HG02678 (cell line): Measurements from ENCODE around the gene CST3.
"Not testable (repeated sequence)": the region's sequence is repeated elsewhere in the genome, so short reads cannot be mapped to it uniquely, and the experiment has no call there.

Experiments used
- ATAC-seq: cut with Tn5 transposase; IDR thresholded peaks from one replicate; pipeline ENCODE4 v1.9.1; 2021; ENCODE audit warnings: mild to moderate bottlenecking, moderate library complexity; ENCODE audit not compliant: unreplicated experiment

The CST3 gene

DNA sequence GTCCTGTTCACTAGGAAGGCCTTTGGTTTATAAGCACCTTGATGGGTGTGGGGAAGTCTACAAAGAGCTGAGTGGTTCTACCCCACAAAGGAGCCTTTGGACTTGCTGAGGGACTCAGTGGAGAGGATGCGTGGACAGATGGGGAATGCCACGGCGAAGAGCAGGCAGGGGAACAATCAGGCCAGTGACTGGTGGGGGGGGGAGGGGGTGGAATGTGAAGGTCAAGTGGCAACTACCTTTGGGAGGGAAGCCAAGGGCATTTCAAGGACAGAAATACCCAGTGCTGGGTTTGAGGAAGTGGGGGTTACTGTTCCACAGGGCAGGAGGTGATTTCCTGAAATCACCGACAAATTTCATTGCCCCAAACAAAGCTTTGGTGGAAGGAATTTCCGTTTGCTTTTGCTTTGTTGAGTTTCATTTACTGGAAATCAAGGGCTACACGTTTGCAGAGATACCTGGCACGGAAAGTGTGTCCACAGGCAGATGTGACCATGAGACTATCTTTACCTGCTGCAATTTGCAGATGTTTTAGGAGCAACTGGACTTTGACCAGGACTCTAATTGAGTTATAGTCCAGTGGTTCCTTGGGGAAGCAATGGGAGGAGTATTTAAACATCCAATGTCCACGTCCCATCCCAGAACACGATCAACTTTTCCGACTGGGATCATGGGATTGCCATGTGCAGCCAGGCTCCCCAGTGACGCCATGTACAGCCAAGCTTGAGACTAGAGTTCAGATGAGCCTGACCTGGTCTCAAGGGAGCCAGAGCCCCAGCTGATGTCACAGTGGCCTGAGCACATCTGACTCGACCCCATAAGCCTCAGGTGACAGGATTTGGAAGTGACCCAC, 8.0 kb downstream of the CST3 start:
- no peak for ATAC-seq

DNA sequence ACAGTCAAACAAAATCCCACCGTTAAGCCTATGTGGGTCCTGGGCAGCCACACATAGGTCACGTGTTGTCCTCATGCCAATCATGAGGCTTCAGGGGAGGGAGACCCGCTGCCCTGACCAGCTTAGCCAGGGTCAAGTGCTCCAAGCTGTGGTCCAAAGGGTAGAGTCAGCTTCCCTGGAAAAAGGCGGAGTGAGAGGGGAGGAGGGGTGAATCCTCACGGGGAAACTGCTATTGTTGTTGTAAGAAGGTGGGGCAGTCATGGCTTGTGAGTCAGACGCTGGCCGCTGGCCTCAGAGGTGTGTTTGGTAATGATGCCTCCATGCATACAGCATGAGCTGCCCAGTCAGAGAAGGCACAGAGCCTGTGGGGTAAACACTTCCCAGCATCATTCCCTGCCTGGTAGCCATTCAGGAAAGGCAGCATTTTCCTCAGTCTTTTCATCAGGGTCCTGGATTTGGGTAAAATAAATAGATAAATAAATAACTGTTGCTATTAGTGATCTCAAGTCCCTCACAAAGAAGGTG, 8.7 kb downstream of the CST3 start:
- ATAC-seq: no peak

DNA sequence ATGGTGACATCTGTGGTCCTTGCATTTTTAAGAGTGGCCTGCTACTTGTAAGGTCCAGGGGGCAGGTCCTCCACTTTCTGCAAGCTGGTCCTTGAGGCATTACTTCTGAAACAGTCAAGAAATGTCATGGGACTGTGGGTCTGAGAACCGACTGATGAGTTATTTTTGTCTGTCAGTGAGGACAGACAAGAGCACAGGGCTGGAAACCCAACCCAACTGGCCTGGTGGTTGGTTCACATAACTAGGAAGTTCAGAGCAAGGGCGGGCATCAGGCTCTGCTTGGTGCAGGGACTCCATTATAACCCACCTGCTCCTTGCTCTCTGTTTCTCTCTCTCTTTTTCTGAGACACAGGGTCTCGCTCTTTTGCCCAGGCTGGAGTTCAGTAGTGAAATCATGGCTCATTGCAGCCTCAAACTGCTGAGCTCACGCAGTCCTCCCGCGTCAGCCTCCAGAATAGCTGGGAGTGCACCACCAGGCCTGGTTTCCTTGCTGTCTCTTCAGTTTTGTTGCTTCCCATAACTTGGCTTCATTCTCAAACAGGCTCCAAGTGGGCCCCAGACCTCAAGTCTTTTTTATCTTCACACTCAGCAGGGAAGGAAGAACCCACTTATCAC, 9.2 kb downstream of the CST3 start:
- no peak for ATAC-seq

DNA sequence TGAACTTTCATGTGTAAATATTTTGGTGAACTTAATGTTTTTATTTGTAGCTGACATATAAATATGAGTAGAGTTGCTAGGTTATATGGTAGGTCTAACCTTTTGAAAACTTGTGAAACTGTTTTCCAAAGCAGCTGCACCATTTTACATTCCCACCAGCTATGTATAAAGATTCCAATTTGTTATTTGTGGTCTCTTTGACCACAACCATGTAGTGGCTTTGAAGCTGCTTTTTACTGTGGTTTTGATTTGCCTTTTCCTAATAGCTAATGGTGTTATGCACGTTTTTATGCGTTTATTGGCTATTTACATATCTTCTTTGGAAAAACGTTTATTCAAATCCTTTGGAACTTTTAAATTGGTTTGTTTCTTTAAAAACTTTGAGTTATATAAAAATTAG, 10.3 kb downstream of the CST3 start:
- ATAC-seq: no peak

DNA sequence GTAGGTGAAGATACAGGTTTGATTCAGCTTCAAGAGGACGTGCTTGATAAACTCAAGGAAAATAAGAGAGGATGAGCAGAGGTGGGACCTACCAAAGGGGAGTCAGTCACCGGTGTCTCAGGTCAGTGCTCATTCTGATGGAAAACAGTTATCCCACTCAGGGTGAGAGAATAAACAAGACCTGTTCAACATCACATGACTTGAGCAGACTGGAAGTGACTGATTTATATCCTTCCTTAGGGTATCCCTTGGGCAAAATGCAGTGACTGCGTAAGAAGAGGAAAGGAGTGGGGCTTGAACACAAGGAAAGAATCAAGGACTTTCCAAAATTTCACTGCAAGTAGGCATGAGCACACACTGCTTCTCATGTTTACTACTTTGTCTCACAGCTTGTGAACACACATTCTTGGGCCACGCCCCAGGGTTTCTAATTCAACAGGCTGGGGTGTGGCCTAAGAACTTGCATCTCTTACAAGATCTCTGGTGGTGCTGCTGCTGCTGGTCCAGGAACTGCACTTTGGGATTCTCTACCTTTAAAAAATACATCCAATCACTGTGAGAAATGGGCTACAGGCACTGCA, 11.6 kb downstream of the CST3 start:
- ATAC-seq: no peak

- no peak for ATAC-seq
Observed at GRCh38 chr20:23625236-23625964, 12.4 kb downstream of the CST3 start.

GRCh38 chr20:23624324-23624691, 13.4 kb downstream of the CST3 start:
- no peak for ATAC-seq

- ATAC-seq: no peak
Observed at GRCh38 chr20:23623666-23624323, 14.0 kb downstream of the CST3 start.

DNA sequence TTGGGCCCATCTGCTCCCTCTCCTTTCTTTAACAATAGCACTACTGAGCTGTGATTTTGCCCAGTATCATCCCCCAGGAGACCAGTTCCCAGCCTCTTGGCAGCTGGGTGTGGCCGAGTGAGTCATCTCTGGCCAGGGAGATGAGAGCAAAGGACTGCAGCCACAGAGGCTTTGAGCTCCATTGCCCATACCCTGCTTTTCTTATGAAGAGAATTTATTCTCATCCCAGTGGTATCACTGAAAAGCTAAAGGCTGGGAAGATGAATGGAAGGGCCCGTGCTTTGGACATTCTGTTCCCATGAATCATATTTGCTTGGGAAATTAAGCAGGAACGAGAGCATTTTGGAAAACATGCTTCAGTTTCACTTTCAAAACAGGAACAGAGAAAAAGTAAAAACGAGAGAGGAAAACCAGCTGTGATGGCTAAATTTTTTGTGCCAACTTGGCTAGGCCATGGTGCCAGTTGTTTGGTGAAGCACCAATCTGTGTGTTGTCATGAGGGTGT, 14.9 kb downstream of the CST3 start:
- peak; percentile 62 for ATAC-seq

DNA sequence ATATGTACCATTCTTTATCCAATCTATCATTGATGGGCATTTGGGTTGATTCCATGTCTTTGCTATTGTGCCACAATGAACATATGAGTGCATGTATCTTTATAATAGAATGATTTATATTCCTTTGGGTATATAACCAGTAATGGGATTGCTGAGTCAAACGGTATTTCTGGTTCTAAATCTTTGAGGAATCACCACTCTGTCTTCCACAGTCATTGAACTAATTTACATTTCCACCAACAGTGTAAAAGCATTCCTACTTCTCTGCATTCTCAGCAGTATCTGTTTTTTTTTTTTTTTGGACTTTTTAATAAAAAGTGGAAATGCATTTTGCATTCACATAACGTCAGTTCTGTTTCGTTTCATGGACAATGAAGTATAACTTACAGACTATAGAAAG, 15.4 kb downstream of the CST3 start:
- not testable (repeated sequence) for ATAC-seq

DNA sequence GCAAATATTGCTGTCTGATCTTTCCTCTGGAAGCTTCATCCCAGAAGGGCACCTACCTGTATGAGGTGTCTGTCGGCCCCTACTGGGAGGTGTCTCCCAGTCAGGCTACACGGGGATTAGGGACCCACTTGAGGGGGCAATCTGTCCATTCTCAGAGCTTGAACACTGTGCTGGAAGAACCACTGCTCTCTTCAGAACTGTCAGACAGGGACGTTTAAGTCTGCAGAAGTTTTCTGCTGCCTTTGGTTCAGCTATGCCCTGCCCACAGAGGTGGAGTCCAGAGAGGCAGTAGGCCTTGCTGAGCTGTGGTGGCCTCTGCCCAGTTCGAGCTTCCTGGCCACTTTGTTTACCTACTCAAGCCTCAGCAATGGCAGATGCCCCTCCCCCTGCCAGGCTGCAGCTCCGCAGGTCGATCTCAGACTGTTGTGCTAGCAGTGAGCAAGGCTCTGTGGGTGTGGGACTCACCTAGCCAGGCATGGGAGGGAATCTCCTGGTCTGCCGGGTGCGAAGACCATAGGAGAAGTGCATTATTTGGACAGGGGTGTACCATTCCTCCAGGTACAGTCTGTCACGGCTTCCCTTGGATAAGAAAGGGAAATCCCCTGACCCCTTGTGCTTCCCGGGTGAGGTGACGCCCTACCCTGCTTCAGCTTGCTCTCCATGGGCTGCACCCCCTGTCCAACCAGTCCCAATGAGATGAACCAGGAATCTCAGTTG, 16.9 kb downstream of the CST3 start:
- not testable (repeated sequence) for ATAC-seq

DNA sequence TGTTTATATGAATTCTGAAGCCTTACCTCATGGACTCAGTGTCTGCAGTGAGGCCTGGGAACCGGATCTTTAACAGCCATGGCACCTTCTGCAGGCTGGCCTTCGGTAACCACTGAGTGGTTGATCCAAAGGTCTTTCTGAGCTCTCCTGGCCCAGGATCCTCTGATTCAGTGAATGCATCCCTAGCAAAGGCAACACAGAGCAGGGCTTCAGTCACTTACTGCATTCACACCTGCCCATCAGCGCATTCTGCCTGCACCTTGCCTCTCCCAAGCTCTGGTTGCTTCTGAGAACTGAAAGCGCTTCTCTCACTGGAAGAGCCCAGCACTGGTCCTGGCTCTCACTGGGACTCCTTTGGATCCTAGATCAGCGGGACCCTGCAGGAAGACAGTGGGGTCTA, 23.6 kb downstream of the CST3 start:
- ATAC-seq: no peak

GRCh38 chr20:23613676-23614075, 24.1 kb downstream of the CST3 start:
- no peak for ATAC-seq

DNA sequence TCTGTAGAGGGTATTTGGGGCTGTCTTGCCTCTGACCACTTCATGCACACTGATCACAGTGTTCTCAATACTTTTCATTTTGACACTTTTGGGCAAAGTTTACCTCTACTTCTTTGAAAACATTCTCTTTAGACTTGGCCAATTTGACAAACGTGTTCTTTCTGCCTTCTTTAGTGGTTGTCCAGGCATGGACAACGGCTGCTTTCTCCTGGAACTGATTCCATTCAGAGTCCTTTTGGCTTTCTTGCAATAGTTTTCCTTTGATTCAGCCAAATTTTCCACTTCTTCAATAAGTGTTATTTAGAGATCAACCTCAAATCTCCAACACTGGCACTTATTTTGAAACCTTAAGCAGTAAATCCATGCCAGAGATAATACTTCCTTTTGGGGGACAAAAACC, 25.4 kb downstream of the CST3 start:
- ATAC-seq: no peak

DNA sequence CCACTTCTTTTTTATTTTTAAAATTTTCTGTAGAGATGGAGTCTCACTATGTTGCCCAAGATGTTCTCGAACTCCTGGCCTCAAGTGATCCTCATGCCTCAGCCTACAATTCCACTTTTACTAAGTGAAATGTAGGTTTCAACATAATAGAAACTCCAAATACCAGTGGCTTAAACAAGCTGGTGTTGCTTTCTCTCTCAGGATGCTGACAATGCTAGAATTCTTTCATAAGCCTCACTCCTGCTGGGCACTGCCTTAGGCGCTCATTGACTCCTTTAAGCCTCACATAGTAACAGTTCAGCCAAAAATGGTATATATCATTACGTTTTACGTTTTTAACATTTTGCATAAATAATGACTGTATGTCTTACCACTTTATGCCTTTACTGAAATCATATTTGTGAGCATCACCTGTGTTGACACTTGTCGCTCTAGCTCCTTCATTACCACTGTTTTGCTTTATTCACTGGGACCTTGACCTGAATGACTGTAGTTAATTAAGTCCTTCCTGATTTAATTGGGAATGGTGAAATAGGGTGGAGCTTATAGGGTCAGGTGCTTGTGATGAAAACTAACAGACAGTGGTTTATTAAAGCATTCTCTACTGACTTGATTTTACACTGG, 28.2 kb downstream of the CST3 start:
- no peak for ATAC-seq

- no peak for ATAC-seq
Observed at GRCh38 chr20:23608251-23608846, 29.4 kb downstream of the CST3 start.

GRCh38 chr20:23607497-23608245, 30.1 kb downstream of the CST3 start:
- no peak for ATAC-seq

- peak; percentile 96 for ATAC-seq
Observed at GRCh38 chr20:23606652-23607049, 31.1 kb downstream of the CST3 start.
